ENCODE measurements around the gene CXCR3.
"Not testable (repeated sequence)": the region's sequence is repeated elsewhere in the genome, so short reads cannot be mapped to it uniquely, and the experiment has no call there.

Gene CXCR3

GRCh38 chrX:71644406-71644805 lies 26.1 kb upstream of the CXCR3 start:
- H4K12ac ChIP-seq (ENCODE audit: low read depth, low read length); H3K9me3 ChIP-seq (ENCODE audit: insufficient read depth, low read depth, low read length); H2BK120ac ChIP-seq (ENCODE audit: insufficient read depth, low read length, poor library complexity); H3K27ac ChIP-seq (ENCODE audit: low read depth, low read length); H4K8ac ChIP-seq (ENCODE audit: low read depth, low read length); H3K36me3 ChIP-seq (ENCODE audit: control insufficient read depth in 1 of 2, insufficient read depth in 2 of 2, low read length in 2 of 2); H3K4me3 ChIP-seq (ENCODE audit: low read depth, low read length); H3K18ac ChIP-seq (ENCODE audit: low read length); H3K4ac ChIP-seq (ENCODE audit: low read depth, low read length); H2AFZ ChIP-seq (ENCODE audit: insufficient read depth, low read length, poor library complexity); H4K91ac ChIP-seq (ENCODE audit: low read depth, low read length); H3K79me2 ChIP-seq (ENCODE audit: control insufficient read depth, insufficient read depth, low read length, poor library complexity); H3K9ac ChIP-seq (ENCODE audit: low read length); H3K4me1 ChIP-seq (ENCODE audit: control insufficient read depth in 1 of 2, insufficient read depth in 2 of 2, low read length in 2 of 2); H3K79me1 ChIP-seq (ENCODE audit: low read length); H2BK5ac ChIP-seq (ENCODE audit: low read depth, low read length, poor library complexity); H3K27me3 ChIP-seq (ENCODE audit: insufficient read depth, low read length); H3K23ac ChIP-seq (ENCODE audit: low read length); H2AK5ac ChIP-seq (ENCODE audit: low read length); H2BK12ac ChIP-seq (ENCODE audit: low read length); DNase-seq; H3K14ac ChIP-seq (ENCODE audit: low read length); H3K4me2 ChIP-seq (ENCODE audit: low read length): not testable (repeated sequence)
- WGBS (ENCODE audit: extremely low coverage, insufficient coverage, insufficient read length), result no CpG with 5 or more reads among the region's 6 CpGs

GRCh38 chrX:71640002-71640401 lies 21.7 kb upstream of the CXCR3 start:
- H3K23ac ChIP-seq (ENCODE audit: low read length), result no peak overlapping the region
- H2BK120ac ChIP-seq (ENCODE audit: insufficient read depth, low read length, poor library complexity), result no peak overlapping the region
- H2AFZ ChIP-seq (ENCODE audit: insufficient read depth, low read length, poor library complexity), result no peak overlapping the region
- H3K27ac ChIP-seq (ENCODE audit: low read depth, low read length), result no peak overlapping the region
- H4K8ac ChIP-seq (ENCODE audit: low read depth, low read length), result no peak overlapping the region
- no peak overlapping the region for H4K91ac ChIP-seq (ENCODE audit: low read depth, low read length)
- H3K27me3 ChIP-seq (ENCODE audit: insufficient read depth, low read length), result no peaks in the 10 kb centered on the region
- no peak overlapping the region for H3K4ac ChIP-seq (ENCODE audit: low read depth, low read length)
- no peak overlapping the region for H2BK5ac ChIP-seq (ENCODE audit: low read depth, low read length, poor library complexity)
- H3K4me2 ChIP-seq (ENCODE audit: low read length), result no peak overlapping the region
- H3K79me1 ChIP-seq (ENCODE audit: low read length), result no peaks in the 10 kb centered on the region
- no peak overlapping the region for H3K4me3 ChIP-seq (ENCODE audit: low read depth, low read length)
- no peaks in the 10 kb centered on the region for H3K9me3 ChIP-seq (ENCODE audit: insufficient read depth, low read depth, low read length)
- H3K18ac ChIP-seq (ENCODE audit: low read length), result no peak overlapping the region
- no peak overlapping the region for H3K14ac ChIP-seq (ENCODE audit: low read length)
- no peaks in the 10 kb centered on the region for H3K36me3 ChIP-seq (ENCODE audit: control insufficient read depth in 1 of 2, insufficient read depth in 2 of 2, low read length in 2 of 2)
- no peak overlapping the region for H2AK5ac ChIP-seq (ENCODE audit: low read length)
- H3K4me1 ChIP-seq (ENCODE audit: control insufficient read depth in 1 of 2, insufficient read depth in 2 of 2, low read length in 2 of 2), result peaks cover 3 to 4% of the 10 kb centered on the region in 2 experiments
- no peaks in the 10 kb centered on the region for H3K79me2 ChIP-seq (ENCODE audit: control insufficient read depth, insufficient read depth, low read length, poor library complexity)
- no CpG with 5 or more reads among the region's 4 CpGs for WGBS (ENCODE audit: extremely low coverage, insufficient coverage, insufficient read length)
- no peak for DNase-seq
- no peak overlapping the region for H3K9ac ChIP-seq (ENCODE audit: low read length)
- H2BK12ac ChIP-seq (ENCODE audit: low read length), result no peak overlapping the region
- H4K12ac ChIP-seq (ENCODE audit: low read depth, low read length), result no peak overlapping the region

- WGBS (ENCODE audit: extremely low coverage, insufficient coverage, insufficient read length), result no CpG with 5 or more reads among the region's 4 CpGs
- H3K27ac ChIP-seq (ENCODE audit: low read depth, low read length), result no peak overlapping the region
Measured at GRCh38 chrX:71638409-71638808, 20.1 kb upstream of the CXCR3 start.

GRCh38 chrX:71637848-71638247 lies 19.5 kb upstream of the CXCR3 start:
- Histone ChIP-seq H3K79me1 (ENCODE audit: low read length) (no peaks in the 10 kb centered on the region), H3K14ac (ENCODE audit: low read length) (no peak overlapping the region), H3K4ac (ENCODE audit: low read depth, low read length) (no peak overlapping the region), H3K36me3 (ENCODE audit: control insufficient read depth in 1 of 2, insufficient read depth in 2 of 2, low read length in 2 of 2) (no peaks in the 10 kb centered on the region), H3K9ac (ENCODE audit: low read length) (no peak overlapping the region), H2BK5ac (ENCODE audit: low read depth, low read length, poor library complexity) (no peak overlapping the region), H4K91ac (ENCODE audit: low read depth, low read length) (no peak overlapping the region), H3K27me3 (ENCODE audit: insufficient read depth, low read length) (no peaks in the 10 kb centered on the region), H2AK5ac (ENCODE audit: low read length) (no peak overlapping the region), H3K4me2 (ENCODE audit: low read length) (no peak overlapping the region), H3K4me3 (ENCODE audit: low read depth, low read length) (no peak overlapping the region), H3K23ac (ENCODE audit: low read length) (no peak overlapping the region), H4K12ac (ENCODE audit: low read depth, low read length) (no peak overlapping the region), H3K9me3 (ENCODE audit: insufficient read depth, low read depth, low read length) (no peaks in the 10 kb centered on the region), H3K18ac (ENCODE audit: low read length) (no peak overlapping the region), H2BK12ac (ENCODE audit: low read length) (no peak overlapping the region), H4K8ac (ENCODE audit: low read depth, low read length) (no peak overlapping the region), H3K4me1 (ENCODE audit: control insufficient read depth in 1 of 2, insufficient read depth in 2 of 2, low read length in 2 of 2) (peaks cover 6% of the 10 kb centered on the region in 2 experiments), H3K79me2 (ENCODE audit: control insufficient read depth, insufficient read depth, low read length, poor library complexity) (no peaks in the 10 kb centered on the region), H3K27ac (ENCODE audit: low read depth, low read length) (no peak overlapping the region), H2BK120ac (ENCODE audit: insufficient read depth, low read length, poor library complexity) (no peak overlapping the region), H2AFZ (ENCODE audit: insufficient read depth, low read length, poor library complexity) (no peak overlapping the region)
- DNase-seq, result no peak
- WGBS (ENCODE audit: extremely low coverage, insufficient coverage, insufficient read length), result no CpG with 5 or more reads among the region's 4 CpGs

More at GRCh38 chrX:71638409-71638808, 20.1 kb upstream of the CXCR3 start:
- Histone ChIP-seq H3K27me3 (ENCODE audit: insufficient read depth, low read length) (no peaks in the 10 kb centered on the region), H4K12ac (ENCODE audit: low read depth, low read length) (no peak overlapping the region), H2BK120ac (ENCODE audit: insufficient read depth, low read length, poor library complexity) (no peak overlapping the region), H3K4me1 (ENCODE audit: control insufficient read depth in 1 of 2, insufficient read depth in 2 of 2, low read length in 2 of 2) (peaks cover 3 to 4% of the 10 kb centered on the region in 2 experiments), H3K14ac (ENCODE audit: low read length) (no peak overlapping the region), H3K4ac (ENCODE audit: low read depth, low read length) (no peak overlapping the region), H3K23ac (ENCODE audit: low read length) (no peak overlapping the region), H2AFZ (ENCODE audit: insufficient read depth, low read length, poor library complexity) (no peak overlapping the region), H2BK12ac (ENCODE audit: low read length) (no peak overlapping the region), H4K91ac (ENCODE audit: low read depth, low read length) (no peak overlapping the region), H3K9ac (ENCODE audit: low read length) (no peak overlapping the region), H3K79me2 (ENCODE audit: control insufficient read depth, insufficient read depth, low read length, poor library complexity) (no peaks in the 10 kb centered on the region), H2BK5ac (ENCODE audit: low read depth, low read length, poor library complexity) (no peak overlapping the region), H3K18ac (ENCODE audit: low read length) (no peak overlapping the region), H3K9me3 (ENCODE audit: insufficient read depth, low read depth, low read length) (no peaks in the 10 kb centered on the region), H3K4me3 (ENCODE audit: low read depth, low read length) (no peak overlapping the region), H3K36me3 (ENCODE audit: control insufficient read depth in 1 of 2, insufficient read depth in 2 of 2, low read length in 2 of 2) (no peaks in the 10 kb centered on the region), H2AK5ac (ENCODE audit: low read length) (no peak overlapping the region), H3K4me2 (ENCODE audit: low read length) (no peak overlapping the region), H3K79me1 (ENCODE audit: low read length) (no peaks in the 10 kb centered on the region), H4K8ac (ENCODE audit: low read depth, low read length) (no peak overlapping the region)
- DNase-seq, result no peak
